ENCODE data around the gene LRCH4. TPM values are rescaled to one million over a fixed set of nuclear protein-coding genes. Genes with fewer than 3 reads are reported as not detected.
A peak's percentile ranks its signal among the peaks of the same experiment; 100 is the strongest.

Gene LRCH4
- total and polyA plus RNA-seq, 2 donors (not counting 1 experiment from before 2014, with no cell fraction given), result 288 to 289 TPM

- H3K4me3 ChIP-seq (ENCODE audit: control extremely low read depth in 1 of 5, extremely low read depth in 1 of 5, insufficient read depth in 1 of 5, low read depth in 2 of 5, low read length in 4 of 5), result peak within 1 kb of the TSS; percentile 53 to 93 (median 84)
- peaks cover 18% of the 10 kb centered on the region for H3K4me1 Mint-ChIP-seq
- H3K27ac Mint-ChIP-seq, result peak within 1 kb of the TSS; percentile 99
- H3K4me2 ChIP-seq (replicated peaks; ENCODE audit: low read depth, low read length, poor library complexity, severe bottlenecking), result peak within 1 kb of the TSS; percentile 96
- DNase-seq (peak; percentile 99), ATAC-seq (ENCODE audit: low read depth) (peak; percentile 91)
- peaks cover 0 to 3% of the 10 kb centered on the region in 2 experiments for H3K36me3 ChIP-seq (replicated peaks in 1 of 2; ENCODE audit: control extremely low read depth in 1 of 2, control insufficient read depth in 1 of 2, extremely low read depth in 1 of 2, insufficient read depth in 2 of 2, low read length in 1 of 2)
- H3K4me1 ChIP-seq (ENCODE audit: control insufficient read depth in 2 of 2, insufficient read depth in 2 of 2, low read length in 2 of 2), result peaks cover 13 to 19% of the 10 kb centered on the region in 2 donors
- no peaks in the 10 kb centered on the region for H3K27me3 Mint-ChIP-seq
- TF ChIP-seq, protein P1, sequence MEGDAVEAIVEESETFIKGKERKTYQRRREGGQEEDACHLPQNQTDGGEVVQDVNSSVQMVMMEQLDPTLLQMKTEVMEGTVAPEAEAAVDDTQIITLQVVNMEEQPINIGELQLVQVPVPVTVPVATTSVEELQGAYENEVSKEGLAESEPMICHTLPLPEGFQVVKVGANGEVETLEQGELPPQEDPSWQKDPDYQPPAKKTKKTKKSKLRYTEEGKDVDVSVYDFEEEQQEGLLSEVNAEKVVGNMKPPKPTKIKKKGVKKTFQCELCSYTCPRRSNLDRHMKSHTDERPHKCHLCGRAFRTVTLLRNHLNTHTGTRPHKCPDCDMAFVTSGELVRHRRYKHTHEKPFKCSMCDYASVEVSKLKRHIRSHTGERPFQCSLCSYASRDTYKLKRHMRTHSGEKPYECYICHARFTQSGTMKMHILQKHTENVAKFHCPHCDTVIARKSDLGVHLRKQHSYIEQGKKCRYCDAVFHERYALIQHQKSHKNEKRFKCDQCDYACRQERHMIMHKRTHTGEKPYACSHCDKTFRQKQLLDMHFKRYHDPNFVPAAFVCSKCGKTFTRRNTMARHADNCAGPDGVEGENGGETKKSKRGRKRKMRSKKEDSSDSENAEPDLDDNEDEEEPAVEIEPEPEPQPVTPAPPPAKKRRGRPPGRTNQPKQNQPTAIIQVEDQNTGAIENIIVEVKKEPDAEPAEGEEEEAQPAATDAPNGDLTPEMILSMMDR (IDR thresholded peaks at IDR 0.05), result no peak
- no peak for TF ChIP-seq EZH2 (IDR thresholded peaks at IDR 0.05; ENCODE audit: borderline replicate concordance, insufficient read depth, low read depth, low read length, poor library complexity, severe bottlenecking)
- H3K4me3 Mint-ChIP-seq, result peak within 1 kb of the TSS; percentile 93
- under 1% methylated on average over 61 of the region's 61 CpGs for whole genome bisulfite sequencing (ENCODE audit: insufficient coverage)
- CTCF ChIA-PET, result interaction anchor here (0.5 to 3.2 kb wide), 18 partner anchors 8 to 511 kb away, joined by 3 to 26 read pairs (median 4); partner anchors contain the start of genes AP4M1, FBXO24, GIGYF1 and MCM7
- POLR2A ChIA-PET, result interaction anchor here (0.5 to 2.6 kb wide), 10 partner anchors 9 to 508 kb away, joined by 3 to 26 read pairs (median 9); partner anchors contain the start of genes FBXO24, GNB2, LRCH4 and MEPCE
- H2AFZ ChIP-seq (ENCODE audit: insufficient read depth, low read depth, low read length, poor library complexity, severe bottlenecking), result peak within 1 kb of the TSS; percentile 90
- H3K9me3 Mint-ChIP-seq (ENCODE audit: insufficient read depth), result no peaks in the 10 kb centered on the region
- H3K27ac ChIP-seq (ENCODE audit: low read length in 2 of 2), result peak within 1 kb of the TSS; percentile 82
- H3K9ac ChIP-seq (ENCODE audit: low read length), result peak within 1 kb of the TSS; percentile 78
- no peaks in the 10 kb centered on the region for H3K9me3 ChIP-seq (ENCODE audit: control extremely low read depth in 1 of 3, control insufficient read depth in 2 of 3, insufficient read depth in 1 of 3, low read length in 2 of 3)
- no peaks in the 10 kb centered on the region for H4K20me1 ChIP-seq (ENCODE audit: control insufficient read depth, insufficient read depth, low read length, poor library complexity, severe bottlenecking)
- intact Hi-C loops (cut with micrococcal nuclease), result loop anchor here (1.0 to 10.0 kb wide), 11 partner anchors 8 to 633 kb away; partner anchors contain the start of genes AGFG2, COPS6, FBXO24 and FIS1
- no peaks in the 10 kb centered on the region for H3K27me3 ChIP-seq (replicated peaks in 1 of 4; ENCODE audit: control extremely low read depth in 1 of 4, control insufficient read depth in 3 of 4, insufficient read depth in 4 of 4, low read length in 3 of 4)
- no peaks in the 10 kb centered on the region for H3K79me2 ChIP-seq (ENCODE audit: control insufficient read depth, insufficient read depth, low read length)
Measured at GRCh38 chr7:100611983-100612729, 26.2 kb upstream of the LRCH4 start, which contains the start of gene MOSPD3. Gene MOSPD3 (plus strand): TSS chr7:100612540. CDS start chr7:100612792, 252 bp downstream.

DNA sequence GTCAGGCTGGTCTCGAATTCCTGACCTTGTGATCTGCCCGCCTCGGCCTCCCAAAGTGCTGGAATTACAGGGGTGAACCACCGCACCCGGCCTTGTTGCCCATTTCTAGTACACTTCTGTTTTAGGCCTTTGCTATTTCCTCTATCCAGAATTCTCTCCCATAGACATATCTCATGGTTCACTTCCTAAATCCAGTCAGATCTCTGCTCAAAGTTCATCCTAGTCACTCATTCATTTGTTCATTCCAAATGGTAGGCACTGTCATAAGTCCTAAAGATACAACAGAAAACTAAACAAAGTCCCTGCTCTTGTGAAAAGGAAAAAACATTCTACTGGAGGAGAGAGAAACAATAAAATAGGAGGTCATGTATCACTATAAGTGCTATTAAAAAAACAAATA lies 24.0 kb upstream of the LRCH4 start:
- Histone ChIP-seq H3K4me3 (ENCODE audit: control extremely low read depth in 1 of 5, extremely low read depth in 1 of 5, insufficient read depth in 1 of 5, low read depth in 2 of 5, low read length in 4 of 5) (no peak overlapping the region), H3K27me3 (replicated peaks in 1 of 4; ENCODE audit: control extremely low read depth in 1 of 4, control insufficient read depth in 3 of 4, insufficient read depth in 4 of 4, low read length in 3 of 4) (no peaks in the 10 kb centered on the region), H3K79me2 (ENCODE audit: control insufficient read depth, insufficient read depth, low read length) (no peaks in the 10 kb centered on the region), H3K9ac (ENCODE audit: low read length) (no peak overlapping the region), H4K20me1 (ENCODE audit: control insufficient read depth, insufficient read depth, low read length, poor library complexity, severe bottlenecking) (no peaks in the 10 kb centered on the region), H3K4me2 (replicated peaks; ENCODE audit: low read depth, low read length, poor library complexity, severe bottlenecking) (no peak overlapping the region), H2AFZ (ENCODE audit: insufficient read depth, low read depth, low read length, poor library complexity, severe bottlenecking) (no peak overlapping the region), H3K27ac (ENCODE audit: low read length in 2 of 2) (no peak overlapping the region), H3K36me3 (replicated peaks in 1 of 2; ENCODE audit: control extremely low read depth in 1 of 2, control insufficient read depth in 1 of 2, extremely low read depth in 1 of 2, insufficient read depth in 2 of 2, low read length in 1 of 2) (peaks cover 0 to 3% of the 10 kb centered on the region in 2 experiments), H3K9me3 (ENCODE audit: control extremely low read depth in 1 of 3, control insufficient read depth in 2 of 3, insufficient read depth in 1 of 3, low read length in 2 of 3) (no peaks in the 10 kb centered on the region), H3K4me1 (ENCODE audit: control insufficient read depth in 2 of 2, insufficient read depth in 2 of 2, low read length in 2 of 2) (peaks cover 22 to 29% of the 10 kb centered on the region in 2 donors)
- no peak for TF ChIP-seq EZH2 (IDR thresholded peaks at IDR 0.05; ENCODE audit: borderline replicate concordance, insufficient read depth, low read depth, low read length, poor library complexity, severe bottlenecking)
- TF ChIP-seq, protein P1 (IDR thresholded peaks at IDR 0.05), result no peak
- no peak for DNase-seq
- ATAC-seq (ENCODE audit: low read depth), result no peak
- peaks cover 22% of the 10 kb centered on the region for H3K4me1 Mint-ChIP-seq
- no peaks in the 10 kb centered on the region for H3K27me3 Mint-ChIP-seq
- intact Hi-C loops (cut with micrococcal nuclease), result loop anchor here (10.0 kb wide), 1 partner anchor 525 kb away; the partner anchor contains the start of genes COPS6 and ZNF3
- H3K4me3 Mint-ChIP-seq, result peak overlapping the region; percentile 12
- POLR2A ChIA-PET, result interaction anchor here (0.6 kb wide), 1 partner anchor 10 kb away, joined by 3 read pairs; no protein-coding TSS in a partner anchor
- CTCF ChIA-PET, result no interaction called here
- 89% methylated on average over 5 of the region's 5 CpGs for WGBS (ENCODE audit: insufficient coverage)
- no peak overlapping the region for H3K27ac Mint-ChIP-seq
- H3K9me3 Mint-ChIP-seq (ENCODE audit: insufficient read depth), result no peaks in the 10 kb centered on the region
